GM12878 (cell line): ENCODE results near the gene SNAP47. TPM values are rescaled to one million over a fixed set of nuclear protein-coding genes. Genes with fewer than 3 reads are reported as not detected.

ENCODE experiments used
- ATAC-seq: fragments of 200-7000 bp; cut with Tn5 transposase; 3 replicates; pipeline ENCODE4 v1.9.1; 2020; ENCODE audit warnings: mild to moderate bottlenecking, moderate library complexity
- BruUV-seq: library from RNA; stranded (reverse); fragments of 400-500 nt; replicated peaks from 2 replicates; lab custom pipeline; 2021; lab: Mats Ljungman, UMichigan
- CTCF ChIA-PET: fragments of 300-600 bp; sonication (Branson Sonifier 250); formaldehyde crosslinking; extraction: SDS; loops from one replicate; lab custom pipeline; 2021; ENCODE audit warnings: inconsistent platforms; lab: Yijun Ruan, JAX
- POLR2A ChIA-PET: fragments of 350-600 bp; formaldehyde crosslinking; extraction: SDS; loops from one replicate; lab custom pipeline; 2021; ENCODE audit warnings: inconsistent platforms; lab: Charles Lee
- RAD21 ChIA-PET: fragments of 300-600 bp; sonication (Branson Sonifier 250); formaldehyde crosslinking; loops from one replicate; lab custom pipeline; 2023; ENCODE audit warnings: antibody characterized with exemption; ENCODE audit not compliant: unreplicated experiment; lab: Charles Lee
- SMC1A ChIA-PET: fragments of 300-600 bp; sonication (Branson Sonifier 250); formaldehyde crosslinking; loops from one replicate; lab custom pipeline; 2023; ENCODE audit not compliant: unreplicated experiment, uncharacterized antibody; lab: Charles Lee
- DNase-seq: peaks from one replicate; pipeline ENCODE4 v3.0.0-alpha.2; 2011; ENCODE audit warnings: low read depth, low spot score
- FAIRE-seq: peaks from 3 replicates; lab custom pipeline; 2011; peaks lifted over from hg19 to GRCh38; lab: Jason Lieb, UNC
- H2AFZ ChIP-seq: 2 replicates; pipeline ENCODE4 v1.6.0; 2011; ENCODE audit warnings: low read depth, low read length, control low read depth; ENCODE audit not compliant: control insufficient read depth
- H3K27ac ChIP-seq: 2 replicates; pipeline ENCODE4 v1.5.1; 2011; ENCODE audit warnings: control low read depth; ENCODE audit not compliant: control insufficient read depth, insufficient read depth
- H3K27me3 ChIP-seq, 2 experiments: replicated peaks in 1 of 2; 2 replicates each; pipeline versions ENCODE4 v1.6.0 to v1.6.1; 2011; ENCODE audit warnings: low read length in 1 of 2; ENCODE audit not compliant: control insufficient read depth in 2 of 2, insufficient read depth in 2 of 2
- H3K36me3 ChIP-seq, 2 experiments: 2 replicates each; pipeline ENCODE4 v1.5.1; 2011; ENCODE audit warnings: low read length in 1 of 2; ENCODE audit not compliant: control insufficient read depth in 2 of 2, insufficient read depth in 2 of 2
- H3K4me1 ChIP-seq: 2 replicates; pipeline ENCODE4 v1.6.1; 2011; ENCODE audit warnings: mild to moderate bottlenecking, low read length, moderate library complexity, mixed read lengths; ENCODE audit not compliant: control insufficient read depth, insufficient read depth
- H3K4me2 ChIP-seq: 2 replicates; pipeline ENCODE4 v1.6.0; 2011; ENCODE audit warnings: control low read depth; ENCODE audit not compliant: control insufficient read depth, insufficient read depth
- H3K4me3 ChIP-seq: fragments of 200-600 bp; sonication (generic); 2 replicates; pipeline ENCODE4 v1.5.1; 2016
- H3K79me2 ChIP-seq: 2 replicates; pipeline ENCODE4 v1.6.0; 2011; ENCODE audit warnings: low read length; ENCODE audit not compliant: control insufficient read depth, insufficient read depth
- H3K9ac ChIP-seq: 2 replicates; pipeline ENCODE4 v1.8.0; 2011; ENCODE audit warnings: low read length, control low read depth, mixed read lengths; ENCODE audit not compliant: control insufficient read depth, insufficient read depth
- H3K9me3 ChIP-seq: replicated peaks from 3 replicates; pipeline ENCODE4 v1.5.1; 2011; ENCODE audit warnings: mild to moderate bottlenecking, low read length; ENCODE audit not compliant: control insufficient read depth, insufficient read depth
- H4K20me1 ChIP-seq: 2 replicates; pipeline ENCODE4 v1.6.0; 2011; ENCODE audit not compliant: control insufficient read depth, insufficient read depth
- BCLAF1 ChIP-seq: fragments of 450-650 bp; IDR thresholded peaks from 2 replicates; pipeline ENCODE4 v1.6.1; 2017; ENCODE audit warnings: antibody characterized with exemption, mild to moderate bottlenecking, moderate library complexity
- BHLHE40 ChIP-seq, 2 experiments: fragments of 450-650 bp in 1 of 2; IDR thresholded peaks; 2 replicates each; pipeline ENCODE4 v1.6.1; 2011 to 2017; ENCODE audit warnings: low read depth in 2 of 2, borderline replicate concordance in 1 of 2, improper control_type of control experiment in 1 of 2, low read length in 1 of 2, mild to moderate bottlenecking in 1 of 2
- BMI1 ChIP-seq: fragments of 450-650 bp; IDR thresholded peaks from 2 replicates; pipeline ENCODE4 v1.6.1; 2016; ENCODE audit warnings: mild to moderate bottlenecking, moderate library complexity, borderline replicate concordance
- CEBPB ChIP-seq, 2 experiments: fragments of 150-350 bp in 1 of 2; IDR thresholded peaks; 2 replicates each; pipeline ENCODE4 v1.6.1; 2012 to 2014; ENCODE audit warnings: low read depth in 2 of 2, low read length in 2 of 2, borderline replicate concordance in 1 of 2, inconsistent platforms in 1 of 2
- ESRRA ChIP-seq: IDR thresholded peaks from 2 replicates; pipeline ENCODE4 v1.6.1; 2012; ENCODE audit warnings: mild to moderate bottlenecking, low read length, improper control_type of control experiment
- ETV6 ChIP-seq, 2 experiments: fragments of 450-650 bp in 1 of 2; IDR thresholded peaks in 1 of 2; conservative IDR thresholded peaks in 1 of 2; 2 replicates each; pipeline ENCODE4 v1.6.1; 2014; ENCODE audit warnings: antibody characterized with exemption in 1 of 2, borderline replicate concordance in 1 of 2, low read depth in 1 of 2, mild to moderate bottlenecking in 1 of 2, moderate library complexity in 1 of 2
- MLLT1 ChIP-seq: fragments of 450-650 bp; IDR thresholded peaks from 2 replicates; pipeline ENCODE4 v1.6.1; 2016; ENCODE audit warnings: mild to moderate bottlenecking
- PBX3 ChIP-seq: IDR thresholded peaks from 2 replicates; pipeline ENCODE4 v1.6.1; 2011; ENCODE audit warnings: mild to moderate bottlenecking, low read depth, low read length, moderate library complexity; ENCODE audit not compliant: insufficient replicate concordance
- WGBS: methylation state at CpG from one replicate; pipeline ENCODE4 v1.1.6; 2016; ENCODE audit warnings: low lambda C conversion rate; ENCODE audit not compliant: insufficient replicate concordance, insufficient coverage; ENCODE audit errors: missing lambda C conversion rate; 5-methylcytosine and 5-hydroxymethylcytosine counted together
- in situ Hi-C: fragments of 300-500 bp; cut with MboI; formaldehyde crosslinking; loops from 9 replicates; pipeline ENCODE4 v1.14.3; 2018; ENCODE audit warnings: mixed read lengths
- intact Hi-C: fragments of 100-400 bp; cut with micrococcal nuclease; formaldehyde crosslinking; loops from one replicate; pipeline ENCODE4 v1.14.2; 2022; ENCODE audit not compliant: unreplicated experiment
- polyA plus RNA-seq, 11 experiments: library from polyadenylated mRNA; depleted of rRNA in 4 of 11; unstranded in 6 of 11; stranded (reverse) in 5 of 11; fragments of >200 nt; fragmentation: Nextera tagmentation in 4 of 11; fragmentation: Illumina TruSeq in 1 of 11; extraction: Ambion mirVana in 4 of 11; extraction: Trizol in 1 of 11; gene quantifications; 1 replicate in 1 of 11; 2 replicates in 10 of 11; pipeline versions ENCODE4 v1.2.1 to v1.2.3, GENCODE V29; 2011 to 2016; ENCODE audit warnings: inconsistent platforms in 2 of 11, missing spikeins in 2 of 11, low read depth in 1 of 11
- total RNA-seq, 4 experiments: library from RNA; depleted of rRNA in 3 of 4; stranded (reverse); fragments of >200 nt in 3 of 4; fragmentation: Illumina TruSeq in 1 of 4; extraction: Trizol in 1 of 4; gene quantifications; 2 replicates each; pipeline versions ENCODE4 v1.2.1 to v1.2.3, GENCODE V29; 2013 to 2021
- TF ChIP-seq, protein P1 (sequence below): fragments of 450-650 bp; IDR thresholded peaks from 2 replicates; pipeline ENCODE4 v1.6.1; 2017; ENCODE audit warnings: mild to moderate bottlenecking, moderate library complexity
- TF ChIP-seq, protein P2 (sequence below): fragments of 450-650 bp; IDR thresholded peaks from 2 replicates; pipeline ENCODE4 v1.6.1; 2017; ENCODE audit warnings: low read depth, mild to moderate bottlenecking, moderate library complexity

Gene SNAP47
- total and polyA plus RNA-seq, 10 of the 15 experiments (the other 5 are each of a cell fraction or from before 2014, with no cell fraction given) = 1.3 to 39.6 (median 25.2) TPM

DNA sequence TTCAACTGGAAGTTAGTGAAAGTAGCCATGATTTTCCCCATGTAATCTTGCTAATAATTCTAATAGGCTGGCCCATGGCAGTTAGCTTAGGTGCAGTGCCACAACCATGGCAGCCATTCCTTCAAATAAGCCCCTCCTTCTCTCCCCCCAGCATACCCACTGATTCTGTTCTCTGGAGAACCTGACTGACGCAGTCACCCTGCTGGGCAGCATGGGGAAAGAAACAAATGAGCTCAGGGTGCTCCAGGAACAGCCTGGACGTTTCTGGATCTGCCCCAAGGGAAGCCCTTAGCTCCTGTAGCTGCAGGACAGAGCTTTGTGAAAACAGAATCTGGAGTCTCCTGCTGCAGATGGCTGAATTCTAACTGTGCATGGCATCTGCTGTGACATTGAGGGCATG lies 22.5 kb downstream of the SNAP47 start:
- BruUV-seq = no TSS peak
- no peak overlapping the region for H2AFZ ChIP-seq
- H3K27ac ChIP-seq = no peak overlapping the region
- ChIA-PET CTCF (interaction anchor here (0.6 to 1.2 kb wide), 4 partner anchors 14 to 201 kb away, joined by 3 to 5 read pairs (median 4); no protein-coding TSS in a partner anchor), SMC1A (no interaction called here), RAD21 (interaction anchor here (1.1 to 1.4 kb wide), 2 partner anchors 27 to 196 kb away, joined by 3 to 4 read pairs; no protein-coding TSS in a partner anchor), POLR2A (no interaction called here)
- H3K79me2 ChIP-seq = no peaks in the 10 kb centered on the region; the same call in 1 of the 2 replicates
- H4K20me1 ChIP-seq = no peaks in the 10 kb centered on the region
- no peak overlapping the region for H3K4me3 ChIP-seq
- peaks cover 40% of the 10 kb centered on the region for H3K4me1 ChIP-seq
- no peak for FAIRE-seq
- no peak for DNase-seq
- 57% methylated on average over 2 of the region's 2 CpGs for WGBS
- intact Hi-C loops = no loop called here
- H3K27me3 ChIP-seq = no peaks in the 10 kb centered on the region
- no peak overlapping the region for H3K9ac ChIP-seq
- H3K4me2 ChIP-seq = no peak overlapping the region
- peaks cover 7% of the 10 kb centered on the region; the same call in 2 of the 3 replicates for H3K9me3 ChIP-seq
- in situ Hi-C loops = no loop called here
- peaks cover 22 to 24% of the 10 kb centered on the region in 2 experiments for H3K36me3 ChIP-seq
- no peak for ATAC-seq
- no peak for TF ChIP-seq BMI1
- no peak for TF ChIP-seq ETV6 (conservative IDR thresholded peaks at IDR 0.05 in 1 of 2, IDR thresholded peaks at IDR 0.05 in 1 of 2; ENCODE audit: borderline replicate concordance in 1 of 2, low read depth in 1 of 2)
- no peak for TF ChIP-seq PBX3
- TF ChIP-seq, protein P1, sequence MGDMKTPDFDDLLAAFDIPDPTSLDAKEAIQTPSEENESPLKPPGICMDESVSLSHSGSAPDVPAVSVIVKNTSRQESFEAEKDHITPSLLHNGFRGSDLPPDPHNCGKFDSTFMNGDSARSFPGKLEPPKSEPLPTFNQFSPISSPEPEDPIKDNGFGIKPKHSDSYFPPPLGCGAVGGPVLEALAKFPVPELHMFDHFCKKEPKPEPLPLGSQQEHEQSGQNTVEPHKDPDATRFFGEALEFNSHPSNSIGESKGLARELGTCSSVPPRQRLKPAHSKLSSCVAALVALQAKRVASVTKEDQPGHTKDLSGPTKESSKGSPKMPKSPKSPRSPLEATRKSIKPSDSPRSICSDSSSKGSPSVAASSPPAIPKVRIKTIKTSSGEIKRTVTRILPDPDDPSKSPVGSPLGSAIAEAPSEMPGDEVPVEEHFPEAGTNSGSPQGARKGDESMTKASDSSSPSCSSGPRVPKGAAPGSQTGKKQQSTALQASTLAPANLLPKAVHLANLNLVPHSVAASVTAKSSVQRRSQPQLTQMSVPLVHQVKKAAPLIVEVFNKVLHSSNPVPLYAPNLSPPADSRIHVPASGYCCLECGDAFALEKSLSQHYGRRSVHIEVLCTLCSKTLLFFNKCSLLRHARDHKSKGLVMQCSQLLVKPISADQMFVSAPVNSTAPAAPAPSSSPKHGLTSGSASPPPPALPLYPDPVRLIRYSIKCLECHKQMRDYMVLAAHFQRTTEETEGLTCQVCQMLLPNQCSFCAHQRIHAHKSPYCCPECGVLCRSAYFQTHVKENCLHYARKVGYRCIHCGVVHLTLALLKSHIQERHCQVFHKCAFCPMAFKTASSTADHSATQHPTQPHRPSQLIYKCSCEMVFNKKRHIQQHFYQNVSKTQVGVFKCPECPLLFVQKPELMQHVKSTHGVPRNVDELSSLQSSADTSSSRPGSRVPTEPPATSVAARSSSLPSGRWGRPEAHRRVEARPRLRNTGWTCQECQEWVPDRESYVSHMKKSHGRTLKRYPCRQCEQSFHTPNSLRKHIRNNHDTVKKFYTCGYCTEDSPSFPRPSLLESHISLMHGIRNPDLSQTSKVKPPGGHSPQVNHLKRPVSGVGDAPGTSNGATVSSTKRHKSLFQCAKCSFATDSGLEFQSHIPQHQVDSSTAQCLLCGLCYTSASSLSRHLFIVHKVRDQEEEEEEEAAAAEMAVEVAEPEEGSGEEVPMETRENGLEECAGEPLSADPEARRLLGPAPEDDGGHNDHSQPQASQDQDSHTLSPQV = no peak
- TF ChIP-seq, protein P2, sequence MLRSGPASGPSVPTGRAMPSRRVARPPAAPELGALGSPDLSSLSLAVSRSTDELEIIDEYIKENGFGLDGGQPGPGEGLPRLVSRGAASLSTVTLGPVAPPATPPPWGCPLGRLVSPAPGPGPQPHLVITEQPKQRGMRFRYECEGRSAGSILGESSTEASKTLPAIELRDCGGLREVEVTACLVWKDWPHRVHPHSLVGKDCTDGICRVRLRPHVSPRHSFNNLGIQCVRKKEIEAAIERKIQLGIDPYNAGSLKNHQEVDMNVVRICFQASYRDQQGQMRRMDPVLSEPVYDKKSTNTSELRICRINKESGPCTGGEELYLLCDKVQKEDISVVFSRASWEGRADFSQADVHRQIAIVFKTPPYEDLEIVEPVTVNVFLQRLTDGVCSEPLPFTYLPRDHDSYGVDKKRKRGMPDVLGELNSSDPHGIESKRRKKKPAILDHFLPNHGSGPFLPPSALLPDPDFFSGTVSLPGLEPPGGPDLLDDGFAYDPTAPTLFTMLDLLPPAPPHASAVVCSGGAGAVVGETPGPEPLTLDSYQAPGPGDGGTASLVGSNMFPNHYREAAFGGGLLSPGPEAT = no peak
- TF ChIP-seq ESRRA = no peak
- TF ChIP-seq MLLT1 = no peak
- TF ChIP-seq BHLHE40 (IDR thresholded peaks at IDR 0.05; ENCODE audit: borderline replicate concordance in 1 of 2, low read depth in 2 of 2, low read length in 1 of 2) = no peak
- no peak for TF ChIP-seq BCLAF1
- TF ChIP-seq CEBPB (IDR thresholded peaks at IDR 0.05; ENCODE audit: borderline replicate concordance in 1 of 2, low read depth in 2 of 2, low read length in 2 of 2) = no peak
